ENCODE data around the gene PYY. TPM values are rescaled to one million over a fixed set of nuclear protein-coding genes. Genes with fewer than 3 reads are reported as not detected.

PYY gene
- polyA plus RNA-seq, 1 donor from 2014 or later = not detected

DNA sequence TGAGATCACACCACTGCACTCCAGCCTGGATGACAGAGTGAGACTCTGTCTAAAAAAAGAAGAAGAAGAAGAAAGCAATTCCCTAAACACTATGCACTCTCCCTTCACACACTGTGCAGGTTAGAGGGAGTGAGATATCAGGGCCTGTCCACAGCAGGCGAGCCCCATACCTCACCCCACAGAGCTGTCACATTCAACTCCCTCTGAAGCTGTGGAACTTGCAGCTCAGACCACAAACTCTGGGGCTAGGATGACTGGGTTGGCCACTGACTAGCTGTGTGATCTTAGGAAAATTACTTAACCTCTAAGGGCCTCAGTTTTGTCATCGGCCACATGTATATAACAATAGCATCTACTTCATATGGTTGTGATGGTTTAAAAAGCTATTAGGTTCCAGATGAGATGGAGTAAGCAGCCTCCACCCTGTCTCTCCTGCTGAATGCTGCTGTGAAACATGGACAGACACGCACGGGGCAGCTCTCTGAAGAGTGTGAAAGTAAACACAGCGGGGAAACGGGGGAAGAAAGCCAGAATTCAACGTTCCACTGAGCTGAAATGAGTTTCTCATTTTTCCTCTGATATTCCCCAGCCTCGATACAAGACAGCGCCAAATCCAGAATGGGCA, 13.6 kb upstream of the PYY start:
- Histone ChIP-seq H3K27me3 (ENCODE audit: insufficient read depth, low read depth, low read length) (no peaks in the 10 kb centered on the region), H3K27ac (ENCODE audit: low read length) (no peak overlapping the region), H3K4me2 (ENCODE audit: low read length) (no peak overlapping the region), H3K79me2 (replicated peaks; ENCODE audit: insufficient read depth, low read length) (no peaks in the 10 kb centered on the region), H3K9me3 (ENCODE audit: low read length) (no peaks in the 10 kb centered on the region), H3K9ac (ENCODE audit: low read length) (no peak overlapping the region), H4K20me1 (ENCODE audit: insufficient read depth) (no peaks in the 10 kb centered on the region), H3K9me2 (ENCODE audit: insufficient read depth, low read length) (no peaks in the 10 kb centered on the region), H3K36me3 (ENCODE audit: insufficient read depth, low read length) (no peaks in the 10 kb centered on the region), H3F3A (ENCODE audit: insufficient read depth, low read length, poor library complexity, severe bottlenecking) (no peaks in the 10 kb centered on the region), H3K4me3 (ENCODE audit: low read length) (no peak overlapping the region), H2AFZ (ENCODE audit: low read depth, low read length) (no peak overlapping the region)
- no peak for TF ChIP-seq EP300 (conservative IDR thresholded peaks at IDR 0.05; ENCODE audit: poor library complexity, severe bottlenecking)
- TF ChIP-seq TAF1 (IDR thresholded peaks at IDR 0.05; ENCODE audit: low read depth) = no peak
- no peak for TF ChIP-seq MXI1 (conservative IDR thresholded peaks at IDR 0.05; ENCODE audit: poor library complexity, severe bottlenecking)
- TF ChIP-seq RAD21 (conservative IDR thresholded peaks at IDR 0.05) = no peak
- no peak for TF ChIP-seq EZH2 (IDR thresholded peaks at IDR 0.05; ENCODE audit: borderline replicate concordance, insufficient read depth, low read length, poor library complexity, severe bottlenecking)
- TF ChIP-seq, protein P1, sequence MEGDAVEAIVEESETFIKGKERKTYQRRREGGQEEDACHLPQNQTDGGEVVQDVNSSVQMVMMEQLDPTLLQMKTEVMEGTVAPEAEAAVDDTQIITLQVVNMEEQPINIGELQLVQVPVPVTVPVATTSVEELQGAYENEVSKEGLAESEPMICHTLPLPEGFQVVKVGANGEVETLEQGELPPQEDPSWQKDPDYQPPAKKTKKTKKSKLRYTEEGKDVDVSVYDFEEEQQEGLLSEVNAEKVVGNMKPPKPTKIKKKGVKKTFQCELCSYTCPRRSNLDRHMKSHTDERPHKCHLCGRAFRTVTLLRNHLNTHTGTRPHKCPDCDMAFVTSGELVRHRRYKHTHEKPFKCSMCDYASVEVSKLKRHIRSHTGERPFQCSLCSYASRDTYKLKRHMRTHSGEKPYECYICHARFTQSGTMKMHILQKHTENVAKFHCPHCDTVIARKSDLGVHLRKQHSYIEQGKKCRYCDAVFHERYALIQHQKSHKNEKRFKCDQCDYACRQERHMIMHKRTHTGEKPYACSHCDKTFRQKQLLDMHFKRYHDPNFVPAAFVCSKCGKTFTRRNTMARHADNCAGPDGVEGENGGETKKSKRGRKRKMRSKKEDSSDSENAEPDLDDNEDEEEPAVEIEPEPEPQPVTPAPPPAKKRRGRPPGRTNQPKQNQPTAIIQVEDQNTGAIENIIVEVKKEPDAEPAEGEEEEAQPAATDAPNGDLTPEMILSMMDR (IDR thresholded peaks at IDR 0.05; ENCODE audit: poor library complexity, severe bottlenecking) = no peak
- no peak for TF ChIP-seq POLR2AphosphoS5 (IDR thresholded peaks at IDR 0.05)
- TF ChIP-seq, protein P2, sequence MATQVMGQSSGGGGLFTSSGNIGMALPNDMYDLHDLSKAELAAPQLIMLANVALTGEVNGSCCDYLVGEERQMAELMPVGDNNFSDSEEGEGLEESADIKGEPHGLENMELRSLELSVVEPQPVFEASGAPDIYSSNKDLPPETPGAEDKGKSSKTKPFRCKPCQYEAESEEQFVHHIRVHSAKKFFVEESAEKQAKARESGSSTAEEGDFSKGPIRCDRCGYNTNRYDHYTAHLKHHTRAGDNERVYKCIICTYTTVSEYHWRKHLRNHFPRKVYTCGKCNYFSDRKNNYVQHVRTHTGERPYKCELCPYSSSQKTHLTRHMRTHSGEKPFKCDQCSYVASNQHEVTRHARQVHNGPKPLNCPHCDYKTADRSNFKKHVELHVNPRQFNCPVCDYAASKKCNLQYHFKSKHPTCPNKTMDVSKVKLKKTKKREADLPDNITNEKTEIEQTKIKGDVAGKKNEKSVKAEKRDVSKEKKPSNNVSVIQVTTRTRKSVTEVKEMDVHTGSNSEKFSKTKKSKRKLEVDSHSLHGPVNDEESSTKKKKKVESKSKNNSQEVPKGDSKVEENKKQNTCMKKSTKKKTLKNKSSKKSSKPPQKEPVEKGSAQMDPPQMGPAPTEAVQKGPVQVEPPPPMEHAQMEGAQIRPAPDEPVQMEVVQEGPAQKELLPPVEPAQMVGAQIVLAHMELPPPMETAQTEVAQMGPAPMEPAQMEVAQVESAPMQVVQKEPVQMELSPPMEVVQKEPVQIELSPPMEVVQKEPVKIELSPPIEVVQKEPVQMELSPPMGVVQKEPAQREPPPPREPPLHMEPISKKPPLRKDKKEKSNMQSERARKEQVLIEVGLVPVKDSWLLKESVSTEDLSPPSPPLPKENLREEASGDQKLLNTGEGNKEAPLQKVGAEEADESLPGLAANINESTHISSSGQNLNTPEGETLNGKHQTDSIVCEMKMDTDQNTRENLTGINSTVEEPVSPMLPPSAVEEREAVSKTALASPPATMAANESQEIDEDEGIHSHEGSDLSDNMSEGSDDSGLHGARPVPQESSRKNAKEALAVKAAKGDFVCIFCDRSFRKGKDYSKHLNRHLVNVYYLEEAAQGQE (IDR thresholded peaks at IDR 0.05; ENCODE audit: borderline replicate concordance) = no peak

DNA sequence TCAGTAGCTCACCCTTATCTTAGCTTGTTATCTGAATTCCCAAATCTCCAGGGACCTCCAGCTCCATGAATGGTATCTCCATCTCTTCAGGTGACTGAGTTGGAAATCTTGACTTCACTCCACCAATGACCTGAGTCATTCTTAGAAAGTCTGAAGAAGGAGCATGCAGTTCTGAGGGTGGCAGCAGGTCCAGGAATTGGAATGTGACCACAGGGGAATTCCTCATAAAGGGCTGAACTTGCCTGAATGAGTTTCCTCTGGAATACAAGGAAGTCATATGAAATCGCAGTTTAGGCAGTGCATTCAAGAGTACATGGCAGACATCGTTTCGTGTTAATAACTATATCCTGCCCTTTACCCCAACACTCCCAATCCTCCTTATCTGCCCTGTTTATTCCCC, 12.5 kb upstream of the PYY start:
- no peaks in the 10 kb centered on the region for H3K79me2 ChIP-seq (replicated peaks; ENCODE audit: insufficient read depth, low read length)
- H2AFZ ChIP-seq (ENCODE audit: low read depth, low read length) = no peak overlapping the region
- H3K27ac ChIP-seq (ENCODE audit: low read length) = no peak overlapping the region
- no peaks in the 10 kb centered on the region for H4K20me1 ChIP-seq (ENCODE audit: insufficient read depth)
- H3K9me3 ChIP-seq (ENCODE audit: low read length) = no peaks in the 10 kb centered on the region
- H3K9ac ChIP-seq (ENCODE audit: low read length) = no peak overlapping the region
- no peaks in the 10 kb centered on the region for H3K9me2 ChIP-seq (ENCODE audit: insufficient read depth, low read length)
- no peaks in the 10 kb centered on the region for H3K36me3 ChIP-seq (ENCODE audit: insufficient read depth, low read length)
- H3K4me2 ChIP-seq (ENCODE audit: low read length) = no peak overlapping the region
- H3K4me3 ChIP-seq (ENCODE audit: low read length) = no peak overlapping the region
- TF ChIP-seq POLR2AphosphoS5 (IDR thresholded peaks at IDR 0.05) (no peak), TAF1 (IDR thresholded peaks at IDR 0.05; ENCODE audit: low read depth) (no peak), EZH2 (IDR thresholded peaks at IDR 0.05; ENCODE audit: borderline replicate concordance, insufficient read depth, low read length, poor library complexity, severe bottlenecking) (no peak), EP300 (conservative IDR thresholded peaks at IDR 0.05; ENCODE audit: poor library complexity, severe bottlenecking) (no peak), RAD21 (conservative IDR thresholded peaks at IDR 0.05) (no peak), MXI1 (conservative IDR thresholded peaks at IDR 0.05; ENCODE audit: poor library complexity, severe bottlenecking) (no peak), SMC3 (conservative IDR thresholded peaks at IDR 0.05; ENCODE audit: poor library complexity) (no peak)
- TF ChIP-seq, protein P1 (IDR thresholded peaks at IDR 0.05; ENCODE audit: poor library complexity, severe bottlenecking) = no peak
- TF ChIP-seq, protein P2 (IDR thresholded peaks at IDR 0.05; ENCODE audit: borderline replicate concordance) = no peak
- H3F3A ChIP-seq (ENCODE audit: insufficient read depth, low read length, poor library complexity, severe bottlenecking) = no peaks in the 10 kb centered on the region
- H3K27me3 ChIP-seq (ENCODE audit: insufficient read depth, low read depth, low read length) = no peaks in the 10 kb centered on the region

All from neural cell (in vitro differentiated cells).